GM18867 (cell line): ENCODE measurements around the gene SMYD1.

Experiments
- ATAC-seq: cut with Tn5 transposase; IDR thresholded peaks from one replicate; pipeline ENCODE4 v1.9.1; 2021; ENCODE audit warnings: mild to moderate bottlenecking, moderate library complexity; ENCODE audit not compliant: unreplicated experiment

SMYD1 gene

DNA sequence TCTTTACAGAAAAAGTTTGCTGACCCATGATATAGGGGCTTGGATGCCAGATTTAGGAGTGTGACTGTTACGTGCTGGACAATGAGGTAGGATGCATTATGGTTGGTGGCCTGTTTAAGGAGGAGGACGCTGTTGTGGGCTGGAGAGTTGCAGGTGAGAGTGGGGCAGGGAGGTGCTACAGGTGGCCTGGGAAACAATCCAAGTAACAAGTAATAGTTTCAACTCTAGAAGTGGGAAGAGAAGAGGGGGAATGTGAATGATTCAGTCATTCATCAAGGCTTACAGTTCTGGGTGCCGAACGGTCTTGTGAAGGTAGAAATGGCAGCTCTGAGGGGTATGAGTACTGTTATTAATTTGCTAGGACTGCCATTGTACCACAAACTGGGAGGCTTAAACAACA is 54.1 kb downstream of the SMYD1 start:
- ATAC-seq = no peak

DNA sequence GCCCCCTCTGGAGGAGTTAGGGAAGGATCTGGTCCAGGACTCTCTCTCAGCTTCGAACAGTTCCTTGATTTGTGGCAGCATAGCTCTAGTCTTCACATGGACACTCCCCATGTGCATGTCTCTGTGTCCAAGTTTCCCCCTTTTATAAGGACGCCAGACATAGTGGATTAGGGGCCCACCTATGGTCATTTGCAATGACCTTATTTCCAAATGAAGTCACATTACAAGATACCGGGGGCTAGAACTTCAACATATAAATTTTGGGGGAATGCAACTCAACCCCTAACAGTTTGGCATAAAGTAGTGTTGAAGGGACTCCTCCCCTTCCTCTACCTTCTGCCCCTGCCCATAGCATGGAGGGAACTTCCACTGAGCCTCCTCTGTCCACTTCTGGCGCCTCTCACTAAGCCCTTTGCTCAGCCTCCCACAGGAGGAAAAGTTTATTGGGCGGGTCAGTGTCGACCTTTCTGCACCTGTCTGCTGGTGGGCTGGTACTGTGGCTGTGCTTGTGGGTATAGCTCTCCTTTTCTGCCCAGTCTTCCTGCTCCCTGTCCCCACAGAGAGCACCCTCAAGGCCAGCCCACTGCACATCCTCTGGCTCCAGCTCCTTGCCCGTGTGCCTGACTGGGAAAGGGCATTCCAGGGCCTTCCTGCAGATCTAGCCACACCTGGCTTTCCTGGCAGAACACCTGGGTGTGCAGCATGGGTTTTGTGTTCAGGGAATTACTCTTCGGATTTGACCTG is 54.7 kb downstream of the SMYD1 start:
- no peak for ATAC-seq

DNA sequence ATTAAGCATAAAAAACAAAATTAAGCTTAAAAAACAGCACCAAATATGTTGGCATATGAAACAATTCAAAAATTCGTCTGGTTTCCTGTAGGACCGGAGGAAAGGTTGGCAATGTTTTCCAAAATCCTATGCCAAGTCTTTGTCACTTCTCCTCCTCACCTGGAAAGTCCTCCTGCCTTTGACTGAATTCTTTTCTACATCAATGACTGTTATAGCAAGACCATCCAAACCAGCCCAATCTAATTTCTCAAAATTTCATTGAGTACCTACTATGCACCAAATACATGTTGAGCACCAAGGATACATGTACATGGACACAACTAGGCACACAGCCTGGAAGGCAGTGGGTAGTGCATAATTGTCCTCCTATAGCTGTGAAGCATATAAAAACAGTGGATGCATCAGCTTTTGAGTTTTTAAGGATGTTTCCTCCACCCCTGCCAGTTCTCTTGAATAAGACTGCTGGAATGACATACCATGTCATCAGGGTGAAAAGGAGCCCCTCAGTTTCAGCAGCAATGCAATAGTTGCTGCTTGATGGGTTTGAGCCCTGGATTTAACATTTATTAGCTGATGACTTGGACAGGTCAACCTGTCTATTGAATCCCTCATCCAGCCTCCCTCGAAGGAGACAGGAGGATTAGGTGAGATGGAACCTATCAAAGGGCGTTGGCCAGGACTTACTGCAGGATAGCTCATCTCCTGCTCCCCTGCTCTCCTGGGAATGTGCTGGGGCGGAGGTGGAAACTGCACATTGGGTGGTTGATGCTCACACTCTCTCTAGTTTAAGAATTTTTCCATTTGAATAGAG is 55.7 kb downstream of the SMYD1 start:
- ATAC-seq = no peak

GRCh38 chr2:88123975-88124917 is 56.6 kb downstream of the SMYD1 start:
- ATAC-seq = no peak

DNA sequence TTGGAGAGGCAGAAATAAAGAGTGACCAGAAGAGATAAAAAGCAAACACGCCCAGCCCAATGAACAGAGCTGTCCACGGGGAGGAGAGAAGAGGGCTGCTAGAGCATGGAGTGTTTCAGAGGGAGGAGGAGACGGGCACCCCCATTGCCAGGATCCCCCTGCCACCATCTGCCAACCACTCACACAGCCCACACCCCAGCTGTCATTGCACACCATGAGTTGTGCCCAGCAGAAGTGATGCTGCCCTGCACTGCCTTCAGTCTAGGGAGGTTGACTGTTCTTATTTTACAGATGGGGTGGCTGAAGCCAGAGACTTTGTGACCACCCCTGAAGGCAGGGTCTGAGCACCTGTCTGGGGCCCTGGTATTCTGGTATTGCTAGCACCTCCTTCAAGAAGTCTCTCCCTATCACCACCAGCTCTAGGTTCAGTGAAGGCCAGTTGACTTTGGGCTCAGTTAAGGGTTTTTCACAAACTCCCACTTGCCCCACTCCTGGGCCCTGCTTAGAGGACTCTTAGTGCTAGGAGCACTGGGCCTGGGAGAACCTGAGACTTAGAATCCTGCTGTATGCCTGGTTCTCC is 57.8 kb downstream of the SMYD1 start:
- ATAC-seq = no peak

GRCh38 chr2:88125924-88126771 is 58.5 kb downstream of the SMYD1 start:
- ATAC-seq = no peak

DNA sequence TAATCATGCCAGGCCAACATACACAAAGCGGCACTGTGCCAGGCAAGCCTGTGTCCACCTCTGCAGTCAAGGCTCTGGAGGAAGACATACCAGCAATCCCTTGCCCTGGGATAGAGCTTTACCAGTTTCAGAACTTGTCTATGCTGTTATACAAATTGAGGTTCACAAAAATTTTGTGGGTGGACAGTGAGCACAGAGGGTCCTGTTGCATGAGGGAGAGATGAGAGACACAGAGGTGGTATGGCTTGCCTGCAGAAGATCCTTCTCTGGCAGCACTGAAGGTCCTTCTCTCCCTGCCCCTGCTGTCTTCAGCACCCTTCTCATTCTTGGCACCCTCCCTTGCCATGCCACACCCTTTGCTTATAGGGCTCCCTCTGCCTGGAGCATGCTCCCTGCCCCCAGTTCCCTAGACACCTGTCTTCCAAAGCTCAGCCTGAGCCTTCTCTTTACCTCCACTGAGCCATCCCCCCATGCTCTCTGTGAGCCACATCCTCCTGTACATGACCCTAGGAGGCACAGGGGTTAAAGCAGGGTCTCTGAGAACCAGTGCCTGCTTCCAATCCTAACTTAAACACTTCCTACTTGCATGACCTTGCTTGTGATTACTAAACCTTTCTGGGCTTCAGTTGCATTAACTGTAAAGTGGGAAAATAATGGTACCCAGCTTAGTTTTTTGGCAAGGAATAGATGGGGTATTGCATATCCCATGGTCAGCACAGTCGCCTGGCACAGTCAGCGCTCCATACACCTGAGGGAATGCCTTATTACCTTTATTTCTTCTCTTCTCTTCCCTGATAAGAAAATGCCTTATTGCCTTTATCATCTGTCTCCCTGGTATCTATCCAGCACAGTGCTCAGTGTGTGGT is 59.4 kb downstream of the SMYD1 start:
- ATAC-seq = no peak

GRCh38 chr2:88127638-88127887 is 59.9 kb downstream of the SMYD1 start:
- ATAC-seq = no peak

- ATAC-seq = no peak
These were observed 60.4 kb downstream of the SMYD1 start, which contains the start of gene FABP1 for GRCh38 chr2:88127888-88128653. Gene FABP1, minus strand, starts transcription at chr2:88128062. Its CDS starts 45 bp downstream, at chr2:88128017.

DNA sequence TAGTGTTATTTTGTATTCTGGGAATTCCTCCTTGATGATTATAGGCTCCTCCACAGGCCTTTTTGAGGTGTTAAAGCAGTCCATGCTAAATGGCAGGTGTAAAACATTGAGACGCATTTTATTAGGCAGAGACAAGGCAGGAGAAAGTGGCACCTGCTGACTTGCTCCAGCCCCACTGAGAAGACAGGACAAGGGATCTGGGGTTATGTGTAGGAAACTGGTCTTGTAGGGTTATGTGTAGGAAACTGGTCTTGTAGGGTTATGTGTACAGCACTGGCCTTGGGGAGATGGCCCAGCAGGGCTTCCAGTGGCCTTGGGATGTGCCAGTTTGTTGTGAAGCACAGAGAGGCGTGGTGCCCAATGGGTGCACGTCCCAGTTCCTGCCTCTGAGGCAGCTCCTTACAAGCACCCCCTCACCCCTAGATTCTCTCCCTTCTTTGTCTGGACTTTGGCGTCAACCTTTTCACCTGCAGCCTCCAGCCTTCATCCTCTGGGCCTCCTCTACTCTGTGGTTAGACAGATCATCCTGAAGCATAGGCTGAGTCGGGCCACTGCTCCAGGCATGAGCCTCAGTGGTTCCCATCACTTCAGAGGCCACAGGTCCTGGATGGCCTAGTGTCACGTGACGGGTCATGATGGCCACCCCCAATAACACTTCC is 61.2 kb downstream of the SMYD1 start:
- ATAC-seq = no peak

GRCh38 chr2:88129313-88129959 is 61.8 kb downstream of the SMYD1 start:
- no peak for ATAC-seq

GRCh38 chr2:88131201-88131998 is 63.8 kb downstream of the SMYD1 start:
- no peak for ATAC-seq

- no peak for ATAC-seq
These were observed 64.4 kb downstream of the SMYD1 start for GRCh38 chr2:88131999-88132368.

DNA sequence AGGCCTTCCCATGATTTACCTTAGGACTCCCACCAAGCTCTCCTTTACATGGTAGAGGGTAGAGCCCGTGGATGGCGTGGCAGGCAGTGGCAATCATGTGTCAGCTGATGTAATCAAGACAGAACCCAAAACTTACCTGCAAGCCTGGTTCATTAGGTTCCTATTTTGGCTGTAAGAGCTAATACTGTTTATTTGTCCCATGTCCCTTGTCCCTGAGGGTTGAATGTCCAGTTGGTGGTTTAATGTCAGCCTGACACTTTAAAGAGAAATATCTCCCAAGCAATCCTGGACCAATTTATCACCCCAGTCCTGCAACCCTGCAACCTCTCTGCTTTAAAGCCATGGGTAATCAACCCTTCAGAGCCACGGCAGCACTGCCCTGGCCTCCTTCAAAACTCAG is 66.2 kb downstream of the SMYD1 start:
- no peak for ATAC-seq

DNA sequence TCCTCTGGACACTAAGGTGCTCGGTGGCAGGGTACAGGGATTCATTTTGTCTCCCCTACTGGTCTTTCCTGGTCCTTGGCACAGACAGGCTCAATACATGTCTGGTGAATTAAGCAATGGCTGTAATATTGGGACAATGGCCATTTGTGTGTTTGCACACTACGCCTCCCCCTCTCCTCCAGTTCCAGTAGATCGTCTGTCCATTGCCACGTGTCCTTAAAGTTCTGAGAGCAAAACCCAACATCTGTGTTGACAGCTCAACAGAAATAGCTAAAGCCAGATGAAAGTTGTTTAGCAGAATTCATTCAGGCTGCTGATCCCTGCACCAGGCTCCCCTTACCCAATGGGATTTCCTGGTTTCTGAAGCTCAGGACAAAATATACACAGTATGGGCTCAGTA is 69.2 kb downstream of the SMYD1 start:
- ATAC-seq = no peak

DNA sequence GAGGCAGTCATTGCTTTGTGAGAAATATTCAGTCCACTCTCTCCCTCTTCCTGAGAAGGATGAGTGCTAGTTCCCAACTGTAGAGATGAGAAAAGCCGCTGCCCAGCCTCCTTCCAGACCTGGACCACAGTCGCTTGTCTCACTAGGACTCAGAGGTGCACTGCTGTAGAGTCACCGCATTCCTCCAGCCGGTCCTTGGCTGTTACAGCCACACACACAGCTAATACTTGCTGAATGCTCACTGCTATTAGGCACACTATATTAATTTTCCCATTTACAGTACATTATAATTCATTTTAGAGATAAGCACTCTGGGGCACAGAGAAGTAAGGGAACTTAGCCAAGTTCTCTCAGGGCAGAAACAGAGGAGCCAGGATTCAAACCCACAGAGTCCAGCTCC is 70.2 kb downstream of the SMYD1 start:
- no peak for ATAC-seq
